Kidney (tissue), 14 donors: Measurements from ENCODE around the gene MUCL3. TPM values are rescaled to one million over a fixed set of nuclear protein-coding genes. Genes with fewer than 3 reads are reported as not detected.

Source experiments
- DNase-seq, 5 donors: peaks; one replicate each; pipeline ENCODE4 v3.0.0-alpha.2; 2013 to 2020
- FAIRE-seq: peaks from 2 replicates; lab custom pipeline; 2012; peaks lifted over from hg19 to GRCh38; lab: Jason Lieb, UNC
- H3K27ac ChIP-seq, 2 donors: one replicate each; pipeline ENCODE4 v1.7.0; 2013; ENCODE audit warnings: low read depth in 2 of 2, low read length in 2 of 2, inconsistent platforms in 1 of 2
- H3K27me3 ChIP-seq: one replicate; pipeline ENCODE4 v1.7.1; 2013; ENCODE audit warnings: low read length, inconsistent platforms; ENCODE audit not compliant: control insufficient read depth, insufficient read depth
- H3K36me3 ChIP-seq, 3 donors: one replicate each; pipeline versions ENCODE4 v1.7.0 to v1.7.1; 2013; ENCODE audit warnings: low read length in 3 of 3, control low read depth in 1 of 3, inconsistent platforms in 1 of 3; ENCODE audit not compliant: insufficient read depth in 3 of 3, control insufficient read depth in 2 of 3
- H3K4me1 ChIP-seq, 3 donors: one replicate each; pipeline versions ENCODE4 v1.7.0 to v1.7.1; 2013; ENCODE audit warnings: low read length in 3 of 3, inconsistent platforms in 1 of 3, low read depth in 1 of 3; ENCODE audit not compliant: control insufficient read depth in 2 of 3, insufficient read depth in 2 of 3
- H3K4me3 ChIP-seq, 3 donors: one replicate each; pipeline versions ENCODE4 v1.7.0 to v1.8.1; 2013; ENCODE audit warnings: low read length in 3 of 3, control low read depth in 1 of 3, inconsistent platforms in 1 of 3
- H3K9ac ChIP-seq, 3 donors: one replicate each; pipeline versions ENCODE4 v1.7.0 to v1.7.1; 2013; ENCODE audit warnings: low read length in 3 of 3, control low read depth in 1 of 3, inconsistent platforms in 1 of 3
- H3K9me3 ChIP-seq, 3 donors: one replicate each; pipeline versions ENCODE4 v1.7.0 to v1.7.1; 2013; ENCODE audit warnings: low read length in 3 of 3, control low read depth in 1 of 3, inconsistent platforms in 1 of 3; ENCODE audit not compliant: control insufficient read depth in 2 of 3, insufficient read depth in 1 of 3
- intact Hi-C: fragments of 100-400 bp; cut with DNase I; formaldehyde crosslinking; loops from one replicate; pipeline ENCODE4 v1.11.1; 2022
- polyA plus RNA-seq: library from polyadenylated mRNA; stranded (reverse); fragments of 350-450 nt; fragmentation: Illumina TruSeq; extraction: RNeasy Lipid Tissue Mini Kit (QIAGEN cat#74804); gene quantifications from one replicate; pipeline ENCODE4 v1.2.3, GENCODE V29; 2014; ENCODE audit warnings: low read depth, low replicate concordance; ENCODE audit not compliant: insufficient read depth
- total RNA-seq: library from RNA; stranded (reverse); fragmentation: NEBNext Ultra II Directional; extraction: Animal tissue kit (Norgen Biotek cat#: 25700); gene quantifications from one replicate; pipeline ENCODE4 v1.2.1, GENCODE V29; 2021
- TF ChIP-seq, protein P1 (sequence below): IDR thresholded peaks from 3 replicates; pipeline ENCODE4 v1.5.1; 2012; ENCODE audit warnings: mild to moderate bottlenecking, moderate library complexity, borderline replicate concordance; ENCODE audit not compliant: insufficient read depth; ENCODE audit errors: extremely low read depth
- donor health status: control.
- donor health status: control.
- donor health status: control.
- donor health status: control.
- donor health status: control.
- donor health status: DM: yes; HTN: yes; CAD: no.
- donor health status: Normal renal cell carcinoma (clear cell type).

MUCL3 gene
- total and polyA plus RNA-seq, 2 donors from 2014 or later: 0.13 TPM; not detected in 1

DNA sequence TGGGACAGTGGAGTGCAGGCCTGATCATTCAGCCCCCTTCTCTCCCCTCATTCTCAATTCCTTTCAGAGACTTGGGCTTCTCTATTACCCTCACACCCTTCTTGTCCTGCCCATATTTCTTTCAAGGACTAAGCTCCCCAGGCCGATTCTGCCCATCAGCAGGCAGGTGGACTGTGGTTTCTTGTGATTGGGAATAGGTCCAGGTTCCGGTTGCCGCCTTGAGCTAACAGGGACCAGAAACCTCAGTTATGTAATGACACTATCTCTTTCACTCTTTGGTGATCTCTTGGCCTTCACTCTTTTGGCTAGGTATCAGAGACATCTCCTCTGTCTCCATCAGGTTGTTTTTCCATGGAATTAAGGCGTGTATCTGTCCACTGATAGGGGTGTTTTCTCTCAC is 6.5 kb downstream of the MUCL3 start:
- Histone ChIP-seq H3K36me3 (no peaks in the 10 kb centered on the region), H3K4me1 (no peaks in the 10 kb centered on the region), H3K27me3 (no peaks in the 10 kb centered on the region), H3K9me3 (no peaks in the 10 kb centered on the region), H3K27ac (no peak overlapping the region), H3K9ac (no peak overlapping the region), H3K4me3 (no peak overlapping the region)
- TF ChIP-seq, protein P1, sequence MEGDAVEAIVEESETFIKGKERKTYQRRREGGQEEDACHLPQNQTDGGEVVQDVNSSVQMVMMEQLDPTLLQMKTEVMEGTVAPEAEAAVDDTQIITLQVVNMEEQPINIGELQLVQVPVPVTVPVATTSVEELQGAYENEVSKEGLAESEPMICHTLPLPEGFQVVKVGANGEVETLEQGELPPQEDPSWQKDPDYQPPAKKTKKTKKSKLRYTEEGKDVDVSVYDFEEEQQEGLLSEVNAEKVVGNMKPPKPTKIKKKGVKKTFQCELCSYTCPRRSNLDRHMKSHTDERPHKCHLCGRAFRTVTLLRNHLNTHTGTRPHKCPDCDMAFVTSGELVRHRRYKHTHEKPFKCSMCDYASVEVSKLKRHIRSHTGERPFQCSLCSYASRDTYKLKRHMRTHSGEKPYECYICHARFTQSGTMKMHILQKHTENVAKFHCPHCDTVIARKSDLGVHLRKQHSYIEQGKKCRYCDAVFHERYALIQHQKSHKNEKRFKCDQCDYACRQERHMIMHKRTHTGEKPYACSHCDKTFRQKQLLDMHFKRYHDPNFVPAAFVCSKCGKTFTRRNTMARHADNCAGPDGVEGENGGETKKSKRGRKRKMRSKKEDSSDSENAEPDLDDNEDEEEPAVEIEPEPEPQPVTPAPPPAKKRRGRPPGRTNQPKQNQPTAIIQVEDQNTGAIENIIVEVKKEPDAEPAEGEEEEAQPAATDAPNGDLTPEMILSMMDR: no peak
- DNase-seq: no peak
- intact Hi-C loops: no loop called here
- FAIRE-seq: no peak

DNA sequence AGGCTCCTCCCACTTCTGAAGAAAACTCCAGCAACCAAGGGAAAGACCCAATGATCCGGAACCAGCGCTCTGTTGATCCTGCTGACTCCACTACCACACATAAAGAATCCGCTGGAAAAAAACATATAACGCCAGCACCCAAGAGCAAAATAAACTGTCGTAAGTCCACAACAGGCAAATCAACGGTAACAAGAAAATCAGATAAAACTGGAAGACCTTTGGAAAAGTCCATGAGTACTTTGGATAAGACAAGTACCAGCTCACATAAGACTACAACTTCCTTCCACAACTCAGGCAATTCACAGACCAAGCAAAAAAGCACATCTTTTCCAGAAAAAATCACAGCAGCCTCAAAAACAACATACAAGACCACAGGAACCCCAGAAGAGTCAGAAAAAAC is 8.0 kb downstream of the MUCL3 start:
- no peaks in the 10 kb centered on the region for H3K27me3 ChIP-seq
- no peak overlapping the region for H3K27ac ChIP-seq
- no peaks in the 10 kb centered on the region for H3K4me1 ChIP-seq
- FAIRE-seq: no peak
- intact Hi-C loops: no loop called here
- no peaks in the 10 kb centered on the region for H3K36me3 ChIP-seq
- TF ChIP-seq, protein P1: no peak
- no peak overlapping the region for H3K9ac ChIP-seq
- DNase-seq: no peak
- no peaks in the 10 kb centered on the region for H3K9me3 ChIP-seq
- no peak overlapping the region for H3K4me3 ChIP-seq

DNA sequence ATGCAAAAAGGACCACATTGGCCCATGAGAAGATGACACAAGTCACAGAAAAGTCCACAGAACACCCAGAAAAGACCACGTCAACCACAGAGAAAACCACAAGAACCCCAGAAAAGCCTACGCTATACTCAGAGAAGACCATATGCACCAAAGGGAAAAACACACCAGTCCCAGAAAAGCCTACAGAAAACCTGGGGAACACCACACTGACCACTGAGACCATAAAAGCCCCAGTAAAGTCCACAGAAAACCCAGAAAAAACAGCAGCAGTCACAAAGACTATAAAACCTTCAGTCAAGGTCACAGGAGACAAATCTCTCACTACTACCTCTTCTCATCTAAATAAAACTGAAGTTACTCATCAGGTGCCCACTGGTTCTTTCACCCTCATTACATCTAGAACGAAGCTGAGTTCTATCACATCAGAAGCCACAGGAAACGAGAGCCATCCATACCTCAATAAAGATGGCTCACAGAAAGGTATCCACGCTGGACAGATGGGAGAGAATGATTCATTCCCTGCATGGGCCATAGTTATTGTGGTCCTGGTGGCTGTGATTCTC is 11.2 kb downstream of the MUCL3 start:
- H3K36me3 ChIP-seq: no peaks in the 10 kb centered on the region
- H3K4me3 ChIP-seq: no peak overlapping the region
- FAIRE-seq (no peak), DNase-seq (no peak)
- no peaks in the 10 kb centered on the region for H3K9me3 ChIP-seq
- intact Hi-C loops: no loop called here
- H3K4me1 ChIP-seq: no peaks in the 10 kb centered on the region
- TF ChIP-seq, protein P1: no peak
- no peak overlapping the region for H3K27ac ChIP-seq
- no peaks in the 10 kb centered on the region for H3K27me3 ChIP-seq
- H3K9ac ChIP-seq: no peak overlapping the region
